Rectal smooth muscle tissue (tissue), 1 donor: Measurements from ENCODE around the gene MYLK2.

ENCODE experiments used
- H3K27ac ChIP-seq: one replicate; pipeline ENCODE4 v1.7.0; 2013; ENCODE audit warnings: low read depth, low read length, inconsistent platforms
- H3K27me3 ChIP-seq: one replicate; pipeline ENCODE4 v1.7.0; 2013; ENCODE audit warnings: low read length; ENCODE audit not compliant: control insufficient read depth, insufficient read depth
- H3K36me3 ChIP-seq: one replicate; pipeline ENCODE4 v1.7.0; 2013; ENCODE audit warnings: low read length; ENCODE audit not compliant: control insufficient read depth, insufficient read depth
- H3K4me1 ChIP-seq: one replicate; pipeline ENCODE4 v1.7.0; 2013; ENCODE audit warnings: low read length; ENCODE audit not compliant: control insufficient read depth, insufficient read depth
- H3K4me3 ChIP-seq: one replicate; pipeline ENCODE4 v1.7.0; 2013; ENCODE audit warnings: low read length
- H3K9ac ChIP-seq: one replicate; pipeline ENCODE4 v1.7.0; 2013; ENCODE audit warnings: low read length

MYLK2 gene

DNA sequence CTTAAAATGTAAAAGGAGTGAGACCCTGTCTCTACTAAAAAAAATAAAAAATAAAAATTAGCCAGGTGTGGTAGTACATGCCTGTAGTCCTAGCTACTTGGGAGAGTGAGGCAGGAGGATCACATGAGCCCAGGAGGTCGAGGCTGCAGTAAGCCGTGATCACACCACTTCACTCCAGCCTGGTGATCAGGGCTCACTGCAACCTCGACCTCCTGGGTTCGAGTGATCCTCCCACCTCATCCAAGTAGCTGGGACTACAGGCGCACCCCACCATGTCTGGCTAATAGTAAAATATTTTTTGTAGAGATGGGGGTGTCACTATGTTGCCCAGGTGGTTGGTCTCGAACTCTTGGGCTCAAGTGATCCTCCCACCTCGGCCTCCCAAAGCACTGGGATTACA lies 34.3 kb downstream of the MYLK2 start:
- Histone ChIP-seq H3K27me3 (peaks cover 12% of the 10 kb centered on the region), H3K36me3 (no peaks in the 10 kb centered on the region), H3K9ac (no peak overlapping the region), H3K27ac (no peak overlapping the region), H3K4me3 (no peak overlapping the region), H3K4me1 (no peaks in the 10 kb centered on the region)

DNA sequence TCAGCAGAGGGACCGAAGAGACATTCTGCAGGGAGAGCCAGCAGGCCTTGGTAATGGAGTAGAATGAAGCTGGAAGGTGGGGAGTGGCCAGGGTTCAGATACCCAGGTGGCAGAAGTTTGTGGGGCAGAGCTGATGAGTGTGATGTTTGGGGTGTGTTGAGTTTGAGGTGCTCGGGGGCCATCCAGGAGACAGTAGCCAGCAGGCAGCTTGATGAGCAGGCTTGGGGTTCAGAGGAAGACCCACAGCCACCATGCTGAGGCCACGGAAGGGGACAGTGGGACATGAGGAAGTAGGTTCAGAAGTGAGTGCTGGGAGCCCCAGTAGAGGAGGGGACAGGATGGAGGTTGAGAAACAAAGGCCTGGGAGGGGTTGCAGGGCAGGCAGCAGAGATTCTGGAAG lies 37.4 kb downstream of the MYLK2 start:
- no peaks in the 10 kb centered on the region for H3K4me1 ChIP-seq
- H3K9ac ChIP-seq = no peak overlapping the region
- no peak overlapping the region for H3K4me3 ChIP-seq
- peaks cover 11% of the 10 kb centered on the region for H3K27me3 ChIP-seq
- no peak overlapping the region for H3K27ac ChIP-seq
- no peaks in the 10 kb centered on the region for H3K36me3 ChIP-seq

DNA sequence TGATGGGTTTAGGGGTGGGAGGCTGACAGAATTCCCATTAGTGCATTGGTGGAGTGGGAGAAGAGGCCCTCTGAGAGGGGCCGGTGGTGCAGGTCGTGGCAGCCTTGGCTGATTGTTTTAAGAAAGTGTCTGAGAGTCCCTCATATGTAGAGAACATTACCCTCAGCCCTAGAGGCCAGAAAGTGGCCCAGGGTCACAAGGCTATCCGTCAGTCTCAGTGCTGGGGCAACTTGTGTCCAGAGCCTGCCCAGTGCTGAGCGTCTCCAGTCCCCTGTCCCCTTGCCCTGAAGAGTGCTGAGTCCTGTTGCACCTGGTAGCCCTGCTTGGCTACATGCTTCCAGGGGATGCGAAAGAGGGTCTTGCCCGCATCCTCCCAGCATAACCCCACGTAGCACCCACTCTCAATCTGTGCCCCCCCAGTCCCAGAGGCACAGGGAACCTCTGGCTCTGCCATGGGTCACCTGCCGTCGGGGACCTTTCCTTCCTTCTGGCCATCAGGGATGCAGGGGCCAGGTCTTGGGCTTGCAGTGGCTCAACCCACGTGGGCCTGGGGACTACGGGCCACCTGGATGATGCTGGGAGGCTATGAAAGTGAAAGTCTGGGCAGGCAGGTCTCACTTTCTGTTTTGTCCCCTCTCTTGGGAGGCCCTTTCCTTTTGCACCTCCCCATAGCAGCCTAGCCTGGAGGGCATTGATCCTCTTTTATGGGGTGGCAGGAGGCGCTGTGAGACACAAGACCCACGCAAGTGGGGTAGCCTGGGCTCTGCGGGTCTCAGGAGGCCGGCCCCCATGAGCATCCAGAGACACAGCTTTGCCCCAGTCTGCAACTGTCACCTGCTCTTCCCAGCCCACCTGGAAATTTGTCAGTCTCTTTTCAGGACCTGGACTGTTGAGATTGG lies 39.0 kb downstream of the MYLK2 start:
- Histone ChIP-seq H3K4me1 (no peaks in the 10 kb centered on the region), H3K36me3 (no peaks in the 10 kb centered on the region), H3K9ac (no peak overlapping the region), H3K27ac (no peak overlapping the region), H3K27me3 (peaks cover 11% of the 10 kb centered on the region), H3K4me3 (no peak overlapping the region)

- H3K4me1 ChIP-seq = no peaks in the 10 kb centered on the region
- no peak overlapping the region for H3K9ac ChIP-seq
- no peak overlapping the region for H3K27ac ChIP-seq
- H3K4me3 ChIP-seq = no peak overlapping the region
- H3K36me3 ChIP-seq = no peaks in the 10 kb centered on the region
- H3K27me3 ChIP-seq = peaks cover 11% of the 10 kb centered on the region
Measured at GRCh38 chr20:31858760-31859083, 39.6 kb downstream of the MYLK2 start.

- no peak overlapping the region for H3K27ac ChIP-seq
- peaks cover 11% of the 10 kb centered on the region for H3K27me3 ChIP-seq
- no peaks in the 10 kb centered on the region for H3K4me1 ChIP-seq
- H3K4me3 ChIP-seq = no peak overlapping the region
- no peak overlapping the region for H3K9ac ChIP-seq
- no peaks in the 10 kb centered on the region for H3K36me3 ChIP-seq
Measured at GRCh38 chr20:31859266-31859997, 40.3 kb downstream of the MYLK2 start.

- no peak overlapping the region for H3K27ac ChIP-seq
- H3K27me3 ChIP-seq = peaks cover 11% of the 10 kb centered on the region
- no peak overlapping the region for H3K4me3 ChIP-seq
- no peak overlapping the region for H3K9ac ChIP-seq
- H3K36me3 ChIP-seq = no peaks in the 10 kb centered on the region
- H3K4me1 ChIP-seq = no peaks in the 10 kb centered on the region
Measured at GRCh38 chr20:31859998-31860380, 40.8 kb downstream of the MYLK2 start.

DNA sequence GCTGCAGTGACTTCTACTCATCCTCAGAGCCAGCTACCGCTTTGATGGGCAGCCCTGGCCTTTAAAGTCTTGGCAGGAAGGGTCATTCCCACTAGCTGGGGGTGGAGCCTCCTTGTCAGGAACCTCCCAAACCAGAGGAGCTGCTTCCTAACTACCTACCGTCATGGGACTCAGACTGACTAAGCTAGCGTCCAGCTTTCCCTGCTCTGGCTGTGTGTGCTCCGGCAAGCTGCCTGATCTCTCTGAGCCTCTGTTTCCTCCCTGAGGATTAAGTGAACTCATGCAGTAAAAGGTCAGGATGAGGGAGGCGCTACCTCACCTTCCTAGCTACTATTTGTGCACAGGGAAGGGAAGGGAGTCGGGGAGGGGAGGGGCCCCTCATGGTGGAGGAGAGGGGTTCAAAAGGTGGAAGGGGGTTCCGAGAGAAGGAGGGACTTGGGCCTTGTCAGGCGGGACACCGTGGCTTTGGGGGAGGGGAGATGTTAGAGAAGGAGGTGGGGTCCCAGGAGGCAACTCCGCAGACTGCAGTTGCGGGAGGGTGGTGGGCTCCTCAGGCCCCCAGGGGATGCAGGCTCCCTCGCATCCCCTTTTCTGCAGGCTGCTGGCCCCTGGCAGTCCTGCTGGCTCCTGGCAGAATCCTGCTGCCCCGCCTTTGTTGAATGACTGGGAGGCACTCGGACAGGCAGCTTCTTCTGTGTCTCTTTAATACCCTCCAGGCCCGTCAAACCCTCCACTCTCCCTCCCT lies 41.4 kb downstream of the MYLK2 start:
- Histone ChIP-seq H3K4me3 (peak overlapping the region; percentile 54), H3K36me3 (no peaks in the 10 kb centered on the region), H3K27ac (no peak overlapping the region), H3K9ac (no peak overlapping the region), H3K4me1 (no peaks in the 10 kb centered on the region), H3K27me3 (peaks cover 11% of the 10 kb centered on the region)

- Histone ChIP-seq H3K4me1 (no peaks in the 10 kb centered on the region), H3K9ac (no peak overlapping the region), H3K36me3 (no peaks in the 10 kb centered on the region), H3K4me3 (peak overlapping the region; percentile 54), H3K27ac (no peak overlapping the region), H3K27me3 (peaks cover 10% of the 10 kb centered on the region)
Measured at GRCh38 chr20:31861135-31861384, 41.9 kb downstream of the MYLK2 start.

DNA sequence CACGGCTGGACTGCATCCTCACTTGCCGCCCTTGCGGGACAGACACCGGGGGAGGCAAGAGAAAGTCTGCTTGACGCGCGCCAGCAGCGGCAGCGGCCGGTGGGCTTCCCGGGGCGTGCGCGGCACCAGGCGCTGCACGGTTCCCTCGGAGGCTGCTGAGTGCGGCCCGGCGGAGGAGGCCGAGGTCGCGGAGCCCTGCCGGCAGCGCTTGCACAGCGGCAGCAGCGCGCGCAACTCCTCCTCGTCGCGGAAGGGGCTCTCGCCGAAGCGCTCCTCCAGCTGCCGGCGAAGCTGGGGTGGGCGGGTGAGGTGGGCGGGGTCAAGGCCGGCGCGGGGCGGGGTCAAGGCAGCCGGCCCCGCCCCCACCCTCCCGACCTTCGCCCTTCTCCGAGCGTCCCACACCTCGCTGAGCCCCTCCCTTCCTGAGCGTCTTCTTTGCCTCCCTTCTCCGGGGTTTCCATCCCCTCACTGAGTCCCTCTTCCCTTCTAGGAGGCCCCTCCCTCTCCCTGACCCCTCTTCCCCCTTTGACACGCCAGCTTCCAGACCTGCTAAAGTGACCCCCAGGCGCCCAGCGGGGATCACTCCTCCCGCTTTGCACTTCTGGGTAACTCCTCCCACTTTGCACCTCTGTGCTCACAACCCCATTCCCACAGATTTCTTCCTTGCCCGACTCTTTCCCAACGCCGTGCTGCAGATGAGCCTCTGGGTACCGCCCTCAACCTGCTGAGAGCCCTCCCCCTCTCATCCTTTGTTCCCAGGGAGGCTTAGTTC lies 42.4 kb downstream of the MYLK2 start:
- Histone ChIP-seq H3K27ac (no peak overlapping the region), H3K4me1 (no peaks in the 10 kb centered on the region), H3K4me3 (peak overlapping the region; percentile 54), H3K36me3 (no peaks in the 10 kb centered on the region), H3K27me3 (peaks cover 8% of the 10 kb centered on the region), H3K9ac (no peak overlapping the region)

DNA sequence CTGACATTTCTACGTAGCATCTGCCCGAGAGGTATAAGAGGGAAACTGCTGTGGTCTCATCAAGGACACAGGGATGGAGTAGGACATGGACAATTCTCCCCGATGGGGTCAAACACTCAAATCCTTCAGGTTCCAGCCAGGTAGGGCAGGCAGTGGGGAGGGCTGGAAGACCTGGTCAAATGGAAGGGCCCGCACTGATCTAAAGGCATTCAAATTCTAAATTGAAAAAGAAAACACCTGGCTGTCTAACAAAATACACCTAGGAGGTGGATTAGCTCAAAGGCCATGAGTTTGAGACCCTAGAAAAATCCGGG lies 43.0 kb downstream of the MYLK2 start:
- no peak overlapping the region for H3K9ac ChIP-seq
- no peak overlapping the region for H3K27ac ChIP-seq
- no peaks in the 10 kb centered on the region for H3K36me3 ChIP-seq
- no peaks in the 10 kb centered on the region for H3K4me1 ChIP-seq
- H3K27me3 ChIP-seq = peaks cover 5% of the 10 kb centered on the region
- peak overlapping the region; percentile 6 for H3K4me3 ChIP-seq

GRCh38 chr20:31862506-31862905 lies 43.4 kb downstream of the MYLK2 start:
- Histone ChIP-seq H3K36me3 (no peaks in the 10 kb centered on the region), H3K9ac (no peak overlapping the region), H3K27ac (no peak overlapping the region), H3K4me3 (no peak overlapping the region), H3K27me3 (peaks cover 5% of the 10 kb centered on the region), H3K4me1 (no peaks in the 10 kb centered on the region)
